ENCODE measurements around the gene ERMAP. TPM values are rescaled to one million over a fixed set of nuclear protein-coding genes. Genes with fewer than 3 reads are reported as not detected.

Gene ERMAP
- total and polyA plus RNA-seq, 10 of the 15 experiments (the other 5 are each of a cell fraction or from before 2014, with no cell fraction given), result 1.4 to 6.8 (median 4.1) TPM

GRCh38 chr1:42797414-42797813, 19.5 kb upstream of the ERMAP start:
- Histone ChIP-seq H3K9ac (ENCODE audit: control insufficient read depth, insufficient read depth, low read length) (no peak overlapping the region), H3K4me3 (no peak overlapping the region), H3K36me3 (ENCODE audit: control insufficient read depth in 2 of 2, insufficient read depth in 2 of 2, low read length in 1 of 2) (no peaks in the 10 kb centered on the region), H3K27ac (ENCODE audit: control insufficient read depth, insufficient read depth) (no peak overlapping the region), H3K79me2 (ENCODE audit: control insufficient read depth, insufficient read depth, low read length) (no peaks in the 10 kb centered on the region), H4K20me1 (ENCODE audit: control insufficient read depth, insufficient read depth) (no peaks in the 10 kb centered on the region), H3K4me2 (ENCODE audit: control insufficient read depth, insufficient read depth) (no peak overlapping the region), H3K4me1 (ENCODE audit: control insufficient read depth, insufficient read depth, low read length) (no peaks in the 10 kb centered on the region), H2AFZ (ENCODE audit: control insufficient read depth, low read depth, low read length) (no peak overlapping the region), H3K9me3 (replicated peaks; ENCODE audit: control insufficient read depth, insufficient read depth, low read length) (no peaks in the 10 kb centered on the region), H3K27me3 (replicated peaks in 1 of 2; ENCODE audit: control insufficient read depth in 2 of 2, insufficient read depth in 2 of 2, low read length in 1 of 2) (no peaks in the 10 kb centered on the region)
- SMC1A ChIA-PET (ENCODE audit: uncharacterized antibody, unreplicated experiment), result interaction anchor here (0.7 kb wide), 1 partner anchor 1154 kb away, joined by 3 read pairs; no protein-coding TSS in a partner anchor
- CTCF ChIA-PET, result no interaction called here
- FAIRE-seq (no peak), ATAC-seq (no peak), DNase-seq (ENCODE audit: low read depth, low spot score) (no peak)
- 55% methylated on average over 3 of the region's 3 CpGs for WGBS (ENCODE audit: insufficient coverage, insufficient replicate concordance, low lambda C conversion rate, missing lambda C conversion rate)
- intact Hi-C loops (cut with micrococcal nuclease; ENCODE audit: unreplicated experiment), result no loop called here
- POLR2A ChIA-PET, result no interaction called here
- in situ Hi-C loops (cut with MboI), result no loop called here
- no TSS peak for BruUV-seq (replicated peaks)
- RAD21 ChIA-PET (ENCODE audit: unreplicated experiment), result no interaction called here
- TF ChIP-seq CREM (IDR thresholded peaks at IDR 0.05; ENCODE audit: low read depth) (no peak), POLR2AphosphoS2 (IDR thresholded peaks at IDR 0.05; ENCODE audit: low read depth, low read length) (no peak), CHD1 (IDR thresholded peaks at IDR 0.05; ENCODE audit: low read depth, low read length) (no peak), ZNF207 (IDR thresholded peaks at IDR 0.05; ENCODE audit: borderline replicate concordance) (no peak), HDGF (IDR thresholded peaks at IDR 0.05) (no peak), FOXM1 (IDR thresholded peaks at IDR 0.05; ENCODE audit: low read depth, low read length) (no peak)

- in situ Hi-C loops (cut with MboI), result no loop called here
- no TSS peak for BruUV-seq (replicated peaks)
- intact Hi-C loops (cut with micrococcal nuclease; ENCODE audit: unreplicated experiment), result no loop called here
- no peak for ATAC-seq
- H2AFZ ChIP-seq (ENCODE audit: control insufficient read depth, low read depth, low read length), result no peak overlapping the region
- H3K79me2 ChIP-seq (ENCODE audit: control insufficient read depth, insufficient read depth, low read length), result no peaks in the 10 kb centered on the region
- no peak overlapping the region for H3K9ac ChIP-seq (ENCODE audit: control insufficient read depth, insufficient read depth, low read length)
- H3K4me2 ChIP-seq (ENCODE audit: control insufficient read depth, insufficient read depth), result no peak overlapping the region
- no peaks in the 10 kb centered on the region for H3K4me1 ChIP-seq (ENCODE audit: control insufficient read depth, insufficient read depth, low read length)
- ChIA-PET SMC1A (ENCODE audit: uncharacterized antibody, unreplicated experiment) (interaction anchor here (0.5 to 1.5 kb wide), 2 partner anchors 10 to 572 kb away, joined by 3 to 4 read pairs; no protein-coding TSS in a partner anchor), RAD21 (ENCODE audit: unreplicated experiment) (no interaction called here), POLR2A (no interaction called here), CTCF (no interaction called here)
- H3K9me3 ChIP-seq (replicated peaks; ENCODE audit: control insufficient read depth, insufficient read depth, low read length), result no peaks in the 10 kb centered on the region
- H3K27me3 ChIP-seq (replicated peaks in 1 of 2; ENCODE audit: control insufficient read depth in 2 of 2, insufficient read depth in 2 of 2, low read length in 1 of 2), result no peaks in the 10 kb centered on the region
- FAIRE-seq, result no peak
- no peak overlapping the region for H3K4me3 ChIP-seq
- H3K36me3 ChIP-seq (ENCODE audit: control insufficient read depth in 2 of 2, insufficient read depth in 2 of 2, low read length in 1 of 2), result no peaks in the 10 kb centered on the region
- no peaks in the 10 kb centered on the region for H4K20me1 ChIP-seq (ENCODE audit: control insufficient read depth, insufficient read depth)
- DNase-seq (ENCODE audit: low read depth, low spot score), result no peak
- H3K27ac ChIP-seq (ENCODE audit: control insufficient read depth, insufficient read depth), result no peak overlapping the region
- 26% methylated on average over 5 of the region's 5 CpGs for WGBS (ENCODE audit: insufficient coverage, insufficient replicate concordance, low lambda C conversion rate, missing lambda C conversion rate)
- TF ChIP-seq IRF3 (IDR thresholded peaks at IDR 0.05) (no peak), PAX8 (IDR thresholded peaks at IDR 0.05) (no peak), SKIL (IDR thresholded peaks at IDR 0.05; ENCODE audit: low read depth, poor library complexity, severe bottlenecking) (no peak), RCOR1 (conservative IDR thresholded peaks at IDR 0.05; ENCODE audit: low read depth, low read length) (no peak), RFX5 (IDR thresholded peaks at IDR 0.05; ENCODE audit: low read depth, low read length) (no peak), HDGF (IDR thresholded peaks at IDR 0.05) (no peak)
Observed at GRCh38 chr1:42797979-42798378, 18.9 kb upstream of the ERMAP start.
